ENCODE measurements around the gene TBKBP1.

Gene TBKBP1, protein sequence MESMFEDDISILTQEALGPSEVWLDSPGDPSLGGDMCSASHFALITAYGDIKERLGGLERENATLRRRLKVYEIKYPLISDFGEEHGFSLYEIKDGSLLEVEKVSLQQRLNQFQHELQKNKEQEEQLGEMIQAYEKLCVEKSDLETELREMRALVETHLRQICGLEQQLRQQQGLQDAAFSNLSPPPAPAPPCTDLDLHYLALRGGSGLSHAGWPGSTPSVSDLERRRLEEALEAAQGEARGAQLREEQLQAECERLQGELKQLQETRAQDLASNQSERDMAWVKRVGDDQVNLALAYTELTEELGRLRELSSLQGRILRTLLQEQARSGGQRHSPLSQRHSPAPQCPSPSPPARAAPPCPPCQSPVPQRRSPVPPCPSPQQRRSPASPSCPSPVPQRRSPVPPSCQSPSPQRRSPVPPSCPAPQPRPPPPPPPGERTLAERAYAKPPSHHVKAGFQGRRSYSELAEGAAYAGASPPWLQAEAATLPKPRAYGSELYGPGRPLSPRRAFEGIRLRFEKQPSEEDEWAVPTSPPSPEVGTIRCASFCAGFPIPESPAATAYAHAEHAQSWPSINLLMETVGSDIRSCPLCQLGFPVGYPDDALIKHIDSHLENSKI

DNA sequence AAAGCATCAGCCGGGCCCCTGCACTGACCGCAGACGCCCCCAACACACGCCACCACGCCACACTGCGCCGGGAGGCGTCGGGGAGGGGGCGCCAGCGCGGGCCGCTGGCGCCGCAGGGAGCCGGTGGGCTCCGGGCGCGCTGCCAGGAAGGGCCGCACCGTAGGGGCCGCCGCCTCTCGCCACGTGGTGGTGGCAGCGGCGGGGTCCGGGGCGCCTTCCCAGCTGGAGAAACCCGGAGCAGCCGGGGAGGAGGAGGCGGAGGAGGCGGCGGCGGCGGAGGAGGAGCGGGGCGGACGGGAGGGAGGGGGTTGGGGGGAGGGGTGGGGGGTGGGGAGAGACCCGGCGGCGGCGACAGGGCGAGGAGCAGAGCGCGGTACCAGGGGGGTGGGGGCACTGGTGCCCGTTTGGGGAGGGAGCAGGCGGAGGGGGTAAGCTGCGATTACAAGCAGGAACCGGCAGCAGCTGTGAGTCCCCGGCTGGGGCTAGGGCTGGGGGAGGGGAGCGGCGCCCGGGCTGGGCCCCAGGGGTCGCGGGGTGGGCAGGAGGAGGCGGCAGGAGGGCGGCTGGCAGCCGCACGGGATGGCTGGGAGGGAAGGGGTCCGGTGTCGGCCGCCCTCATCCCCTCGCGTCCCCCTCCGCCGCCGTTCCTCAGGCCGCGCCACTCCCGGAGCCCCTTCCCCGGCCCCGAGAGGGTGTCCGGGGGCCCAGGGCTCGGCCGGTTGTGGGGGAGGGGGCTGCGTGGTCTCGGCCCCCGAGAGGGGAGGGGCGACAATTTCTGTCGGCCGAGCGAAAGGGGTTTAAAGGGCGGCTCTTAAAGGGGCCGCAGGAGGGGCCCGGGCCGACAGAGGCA is at the start of gene TBKBP1:
Gene TBKBP1 (plus strand): TSS at position 431 of the 850 bp plus-strand sequence. CDS start 1,952 bp downstream, outside the sequence.
- peak; percentile 57 to 60 for DNase-seq

DNA sequence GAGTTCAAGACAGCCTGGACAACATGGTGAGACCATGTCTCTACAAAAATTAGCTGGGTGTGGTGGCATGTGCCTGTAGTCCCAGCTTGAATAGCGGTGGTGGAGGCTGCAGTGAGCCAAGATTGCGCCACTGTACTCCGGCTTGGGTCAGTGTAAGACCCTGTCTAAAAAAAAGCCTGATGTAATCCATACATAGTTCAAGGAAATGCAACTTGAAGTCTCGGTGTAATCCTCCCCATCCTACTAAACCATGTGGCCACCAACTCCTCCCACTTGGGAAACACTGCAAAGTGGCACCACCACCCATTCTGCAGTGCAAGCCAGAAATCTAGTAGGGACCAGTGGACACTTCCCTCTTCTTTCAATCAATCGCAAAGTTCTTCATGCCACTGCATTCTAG is 49.6 kb upstream of the TBKBP1 start:
- DNase-seq: no peak

DNA sequence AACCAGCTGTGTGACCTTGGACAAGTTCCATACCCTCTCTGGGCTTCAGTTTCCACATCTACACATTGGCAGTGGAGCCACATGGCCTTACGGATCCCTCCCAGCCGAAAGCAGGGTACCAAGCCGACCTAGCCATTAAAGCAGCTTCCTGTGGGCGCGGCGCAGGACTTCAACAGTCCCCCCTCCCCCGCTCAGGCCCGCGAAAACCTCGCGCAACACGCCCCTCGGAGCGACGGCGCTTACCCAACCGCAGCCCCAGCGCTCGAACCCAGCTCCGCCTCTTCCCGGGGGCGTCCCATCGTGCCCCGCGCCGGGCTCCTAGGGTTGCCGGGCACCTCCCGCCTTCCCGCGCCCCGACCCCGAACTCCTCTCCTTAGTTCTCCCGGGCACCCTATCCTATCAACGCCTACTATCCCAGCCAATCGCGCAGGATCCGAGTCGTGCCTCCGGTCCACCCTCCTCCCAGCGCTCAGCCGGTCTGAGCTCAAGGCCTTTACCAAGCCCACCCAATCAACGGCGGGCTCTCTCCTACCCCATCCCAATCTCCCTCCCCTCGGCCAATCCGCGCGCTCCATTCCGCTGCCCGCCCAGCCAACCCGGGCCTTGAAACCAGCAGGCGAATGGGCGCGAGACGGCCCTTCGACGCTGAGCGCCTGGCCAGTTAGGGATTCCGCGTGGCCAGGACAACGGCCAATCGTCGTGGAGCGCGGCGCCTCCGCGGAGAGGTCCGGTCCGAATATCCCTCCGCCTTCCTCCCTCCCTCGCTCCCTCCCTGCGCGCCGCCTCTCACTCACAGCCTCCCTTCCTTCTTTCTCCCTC is 44.6 kb upstream of the TBKBP1 start, which contains the start of gene KPNB1:
Gene KPNB1 (plus strand): TSS at position 767 of the 819 bp plus-strand sequence. CDS start 326 bp downstream, outside the sequence.
- DNase-seq: peak; percentile 99 to 100

DNA sequence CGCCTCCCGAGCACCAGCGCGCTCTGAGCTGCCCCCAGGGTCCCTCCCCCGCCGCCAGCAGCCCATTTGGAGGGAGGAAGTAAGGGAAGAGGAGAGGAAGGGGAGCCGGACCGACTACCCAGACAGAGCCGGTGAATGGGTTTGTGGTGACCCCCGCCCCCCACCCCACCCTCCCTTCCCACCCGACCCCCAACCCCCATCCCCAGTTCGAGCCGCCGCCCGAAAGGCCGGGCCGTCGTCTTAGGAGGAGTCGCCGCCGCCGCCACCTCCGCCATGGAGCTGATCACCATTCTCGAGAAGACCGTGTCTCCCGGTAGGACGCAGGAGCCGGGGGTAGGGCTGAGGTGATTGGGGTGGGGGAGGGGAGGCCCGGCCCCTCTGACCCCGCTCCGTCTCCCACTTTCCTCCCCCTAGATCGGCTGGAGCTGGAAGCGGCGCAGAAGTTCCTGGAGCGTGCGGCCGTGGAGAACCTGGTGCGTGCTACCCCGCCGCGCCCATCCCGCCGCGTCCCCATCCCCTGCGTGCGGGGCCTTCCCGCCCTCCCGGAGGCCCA is 43.9 kb upstream of the TBKBP1 start:
- DNase-seq: no peak

DNA sequence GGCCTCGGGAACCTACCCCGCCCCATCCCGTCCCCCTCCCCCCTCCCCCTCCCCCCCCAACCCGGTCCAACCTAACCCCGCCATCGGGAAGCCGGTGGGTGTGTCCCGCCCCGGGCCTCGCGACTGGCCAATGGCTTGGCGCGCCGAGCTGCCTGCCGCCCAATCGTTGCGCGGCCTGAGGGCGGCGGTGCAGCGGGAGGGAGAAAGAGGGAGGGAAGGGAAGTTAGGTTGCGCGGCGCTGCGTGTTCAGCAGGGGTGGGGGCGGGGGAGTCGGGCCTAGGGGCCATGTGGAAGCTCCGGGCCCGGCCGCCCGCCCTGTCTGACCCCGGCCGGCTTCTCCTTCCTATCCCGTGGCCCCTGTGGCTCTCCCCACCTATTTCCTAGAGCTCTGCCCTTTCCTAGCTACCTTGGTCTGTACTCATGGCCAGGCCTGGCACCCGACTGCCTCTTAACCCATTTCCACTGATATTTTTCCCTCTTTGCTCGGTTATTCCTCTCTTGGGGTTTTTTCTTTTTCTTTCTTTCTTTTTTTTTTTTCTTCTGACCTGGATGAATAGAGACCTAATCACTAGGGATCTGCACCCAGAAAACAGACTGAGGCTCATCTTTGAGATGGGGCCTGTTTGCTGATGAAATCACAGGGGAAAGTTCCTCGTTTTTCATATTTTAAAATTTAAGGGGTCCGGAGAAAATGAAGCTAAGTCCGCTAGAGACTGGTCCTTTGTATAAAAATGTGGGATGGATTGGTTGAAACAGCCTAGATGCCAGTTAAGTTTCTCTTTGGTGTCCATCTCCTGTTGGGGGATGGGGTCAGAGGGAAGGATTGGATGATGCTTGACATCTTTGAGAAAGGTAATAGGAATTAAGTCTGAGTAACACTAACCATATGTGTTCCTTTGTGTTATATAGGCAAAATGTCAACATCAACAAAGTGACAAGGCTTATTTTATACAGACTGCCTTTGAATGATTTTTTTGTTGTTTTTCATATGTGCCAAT is 43.1 kb upstream of the TBKBP1 start:
- DNase-seq: peak; percentile 98 to 99

DNA sequence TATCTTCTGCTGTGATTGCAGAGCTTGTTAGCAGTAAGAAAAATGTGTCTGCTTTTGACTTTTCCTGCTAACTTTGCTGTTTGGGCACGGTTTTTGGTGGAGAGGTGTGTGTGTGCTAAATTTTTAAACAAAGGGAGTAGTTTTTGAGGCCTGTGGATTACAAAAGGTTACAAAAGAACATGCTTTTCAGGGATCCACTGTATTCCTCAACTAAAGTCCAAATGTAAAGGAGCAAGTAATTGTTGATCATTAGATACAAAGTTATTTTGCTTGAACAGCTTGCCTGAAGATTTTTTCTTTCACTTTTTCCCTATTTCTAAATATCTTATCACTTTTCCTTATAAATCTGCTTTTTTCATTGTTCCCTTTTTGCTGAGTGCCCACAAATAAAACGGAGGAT is 42.3 kb upstream of the TBKBP1 start:
- DNase-seq: no peak

DNA sequence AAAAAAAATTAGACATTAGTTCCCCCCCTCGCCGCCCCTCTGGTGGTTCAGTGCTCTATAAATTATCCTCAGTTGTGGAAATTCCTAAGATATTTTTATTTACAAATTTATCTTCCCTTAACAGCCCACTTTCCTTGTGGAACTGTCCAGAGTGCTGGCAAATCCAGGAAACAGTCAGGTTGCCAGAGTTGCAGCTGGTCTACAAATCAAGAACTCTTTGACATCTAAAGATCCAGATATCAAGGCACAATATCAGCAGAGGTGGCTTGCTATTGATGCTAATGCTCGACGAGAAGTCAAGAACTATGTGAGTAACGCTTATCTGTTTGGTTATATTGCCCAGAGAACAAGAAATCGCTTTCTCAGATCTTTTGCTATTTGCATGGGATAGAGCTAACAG is 41.4 kb upstream of the TBKBP1 start:
- DNase-seq: no peak

DNA sequence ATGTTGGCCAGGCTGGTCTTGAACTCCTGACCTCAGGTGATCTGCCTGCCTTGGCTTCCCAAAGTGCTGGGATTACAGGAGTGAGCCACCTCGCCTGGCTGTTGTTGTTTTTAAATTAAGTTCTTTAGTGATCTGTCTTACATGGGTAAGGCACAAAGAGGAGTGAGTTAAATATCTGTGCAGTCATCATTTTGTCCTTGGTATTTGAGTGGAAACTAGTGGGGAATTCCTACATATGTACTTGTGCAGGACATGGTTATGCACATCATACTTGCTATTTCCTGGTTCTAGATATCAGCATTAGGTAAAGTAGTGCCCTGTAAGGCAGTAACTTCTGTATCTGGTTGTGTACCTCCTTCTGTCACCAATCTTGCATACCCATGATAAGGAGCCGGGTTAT is 40.5 kb upstream of the TBKBP1 start:
- no peak for DNase-seq

DNA sequence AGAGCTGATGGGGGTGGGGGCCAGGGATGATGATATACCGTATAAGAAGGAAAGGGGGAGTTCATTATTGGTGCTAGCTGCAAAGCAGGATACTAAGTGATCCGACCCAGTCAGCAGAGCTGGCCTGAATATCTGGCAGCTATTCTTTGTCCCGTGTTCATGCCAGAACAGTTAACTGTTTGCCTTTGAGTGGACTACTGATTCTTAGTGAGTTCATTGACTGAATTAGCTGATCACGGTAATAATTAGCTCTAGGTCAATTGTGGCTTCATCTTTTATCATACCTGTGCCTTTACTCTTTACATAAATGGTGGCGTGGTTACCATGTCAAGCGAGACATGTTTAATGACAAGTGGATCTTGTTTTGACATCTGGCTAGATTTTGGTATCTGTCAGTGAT is 39.0 kb upstream of the TBKBP1 start:
- no peak for DNase-seq

DNA sequence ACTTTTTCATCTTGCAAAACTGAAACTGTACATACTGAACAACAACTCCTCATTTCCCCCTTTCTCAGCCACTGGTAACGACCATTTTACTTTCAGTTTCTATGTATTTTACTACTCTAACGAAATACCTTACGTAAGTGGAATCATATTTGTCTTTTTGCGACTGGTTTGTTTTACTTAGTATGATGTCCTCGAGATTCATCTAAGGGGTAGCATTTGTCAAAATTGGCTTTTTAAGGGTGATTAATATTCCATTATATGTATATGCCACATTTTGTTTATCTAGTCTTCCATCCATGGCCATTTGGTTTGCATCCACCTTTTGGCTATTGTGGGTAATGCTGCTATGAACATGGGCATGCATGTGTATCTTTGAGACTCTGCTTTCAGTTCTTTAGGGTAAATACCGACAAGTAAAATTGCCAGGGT is 33.9 kb upstream of the TBKBP1 start:
- DNase-seq: no peak

DNA sequence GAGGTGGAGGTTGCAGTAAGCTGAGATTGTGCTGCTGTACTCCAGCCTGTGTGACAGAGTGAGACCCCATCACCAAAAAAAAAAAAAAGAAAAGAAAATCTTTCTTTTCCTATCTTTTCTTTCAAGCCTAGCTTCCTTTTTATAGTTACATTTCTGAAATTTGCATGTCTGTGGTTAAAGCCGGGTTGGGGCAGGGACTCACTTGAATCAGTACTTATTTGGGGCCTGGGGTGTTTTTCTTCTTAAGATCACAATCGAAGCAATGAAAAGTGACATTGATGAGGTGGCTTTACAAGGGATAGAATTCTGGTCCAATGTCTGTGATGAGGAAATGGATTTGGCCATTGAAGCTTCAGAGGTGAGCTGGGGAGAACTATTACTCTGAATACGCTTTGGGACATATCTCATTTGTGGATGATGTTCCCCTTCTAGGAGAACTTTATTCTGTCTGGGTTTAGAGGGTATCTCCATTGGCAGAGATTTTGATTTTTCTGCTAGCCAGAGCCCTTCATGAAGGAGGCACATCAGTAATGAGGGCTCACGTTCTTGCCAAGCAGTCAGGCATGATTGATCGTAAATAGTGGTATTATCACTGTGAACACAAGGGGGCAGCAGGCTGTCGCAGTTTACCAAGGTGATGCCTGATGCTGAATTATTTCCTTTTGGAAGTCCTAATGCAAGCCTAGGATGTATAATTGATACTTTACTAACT is 29.9 kb upstream of the TBKBP1 start:
- DNase-seq: peak; percentile 35 to 51

DNA sequence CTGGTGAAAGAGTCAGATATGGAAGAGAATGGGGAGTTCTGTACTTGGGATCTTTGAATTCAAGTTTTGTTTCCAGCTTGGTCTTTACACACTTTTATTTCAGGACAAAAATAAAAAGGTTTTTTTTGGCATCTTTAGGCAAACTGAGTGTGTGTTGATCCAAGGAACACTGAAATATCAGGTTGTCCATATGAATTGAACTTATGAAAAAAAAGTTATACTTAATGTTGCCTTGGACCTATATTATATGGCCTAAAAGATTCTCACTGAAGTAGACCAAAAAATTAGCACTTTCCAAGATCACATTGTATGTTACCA is 29.4 kb upstream of the TBKBP1 start:
- DNase-seq: no peak

DNA sequence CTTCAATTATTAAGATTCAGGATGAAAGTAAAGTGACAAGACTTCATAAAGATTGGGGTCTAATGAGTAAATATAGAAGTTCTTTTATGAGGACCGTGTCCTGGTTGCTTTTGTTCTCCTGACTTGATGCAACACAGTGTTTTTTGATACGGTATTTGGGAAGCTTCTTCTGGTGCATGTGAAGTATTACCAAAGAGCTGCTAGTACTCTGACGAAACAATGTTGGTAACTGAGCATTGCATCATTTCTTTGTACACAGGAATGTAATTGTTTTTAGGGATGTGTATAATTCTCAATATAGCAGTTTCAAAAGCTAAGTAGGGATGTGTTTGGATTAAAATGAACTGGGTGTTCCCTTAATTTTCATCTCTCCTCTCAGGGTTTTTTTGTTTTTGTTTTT is 28.3 kb upstream of the TBKBP1 start:
- no peak for DNase-seq

DNA sequence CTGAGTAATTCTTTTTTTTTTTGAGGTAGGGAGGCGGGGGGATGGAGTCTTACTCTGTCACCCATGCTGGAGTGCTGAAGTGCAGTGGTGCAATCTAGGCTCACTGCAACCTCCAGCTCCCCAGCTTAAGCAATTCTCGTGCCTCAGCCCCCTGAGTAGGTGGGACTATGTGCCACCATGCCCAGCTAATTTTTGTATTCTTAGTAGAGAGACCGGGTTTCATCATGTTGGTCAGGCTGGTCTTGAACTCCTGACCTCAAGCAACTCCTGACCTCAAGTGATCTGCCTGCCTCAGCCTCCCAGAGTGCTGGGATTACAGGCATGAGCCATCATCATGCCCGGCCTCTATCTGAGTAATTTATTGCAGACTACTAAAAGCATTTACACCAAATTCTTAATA is 24.9 kb upstream of the TBKBP1 start:
- DNase-seq: no peak

DNA sequence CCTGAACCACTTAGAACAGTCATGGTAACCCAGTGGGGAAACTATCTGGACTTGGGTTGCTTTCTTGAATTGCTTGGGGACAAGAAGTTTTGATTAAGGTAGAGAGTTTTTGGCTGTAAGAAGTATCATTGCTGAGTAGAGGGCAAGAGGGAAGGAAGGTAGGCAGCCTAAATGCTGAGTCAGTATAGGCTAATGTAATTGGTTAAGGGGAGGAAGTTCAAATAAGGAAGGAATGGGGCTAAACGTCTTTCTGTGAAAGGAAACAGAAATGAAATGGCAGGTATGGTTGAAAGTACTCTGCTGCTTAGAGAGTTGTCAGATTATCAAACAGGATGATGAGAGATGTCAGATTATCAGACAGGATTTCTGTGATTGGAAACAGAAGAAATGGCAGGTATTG is 23.9 kb upstream of the TBKBP1 start:
- no peak for DNase-seq

DNA sequence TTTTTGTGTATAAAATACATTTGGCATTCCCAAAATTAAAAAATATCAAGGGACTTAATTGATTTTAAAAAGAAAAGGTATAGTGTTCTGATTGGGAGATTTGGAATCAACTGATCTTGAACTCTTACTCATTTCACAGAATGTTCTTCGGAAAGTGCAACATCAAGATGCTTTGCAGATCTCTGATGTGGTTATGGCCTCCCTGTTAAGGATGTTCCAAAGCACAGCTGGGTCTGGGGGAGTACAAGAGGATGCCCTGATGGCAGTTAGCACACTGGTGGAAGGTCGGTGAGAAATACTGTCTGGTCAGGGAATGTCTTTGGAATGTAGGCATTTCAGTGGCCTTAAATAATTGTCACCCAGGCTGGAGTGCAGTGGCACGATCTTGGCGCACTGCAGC is 19.5 kb upstream of the TBKBP1 start:
- DNase-seq: no peak

DNA sequence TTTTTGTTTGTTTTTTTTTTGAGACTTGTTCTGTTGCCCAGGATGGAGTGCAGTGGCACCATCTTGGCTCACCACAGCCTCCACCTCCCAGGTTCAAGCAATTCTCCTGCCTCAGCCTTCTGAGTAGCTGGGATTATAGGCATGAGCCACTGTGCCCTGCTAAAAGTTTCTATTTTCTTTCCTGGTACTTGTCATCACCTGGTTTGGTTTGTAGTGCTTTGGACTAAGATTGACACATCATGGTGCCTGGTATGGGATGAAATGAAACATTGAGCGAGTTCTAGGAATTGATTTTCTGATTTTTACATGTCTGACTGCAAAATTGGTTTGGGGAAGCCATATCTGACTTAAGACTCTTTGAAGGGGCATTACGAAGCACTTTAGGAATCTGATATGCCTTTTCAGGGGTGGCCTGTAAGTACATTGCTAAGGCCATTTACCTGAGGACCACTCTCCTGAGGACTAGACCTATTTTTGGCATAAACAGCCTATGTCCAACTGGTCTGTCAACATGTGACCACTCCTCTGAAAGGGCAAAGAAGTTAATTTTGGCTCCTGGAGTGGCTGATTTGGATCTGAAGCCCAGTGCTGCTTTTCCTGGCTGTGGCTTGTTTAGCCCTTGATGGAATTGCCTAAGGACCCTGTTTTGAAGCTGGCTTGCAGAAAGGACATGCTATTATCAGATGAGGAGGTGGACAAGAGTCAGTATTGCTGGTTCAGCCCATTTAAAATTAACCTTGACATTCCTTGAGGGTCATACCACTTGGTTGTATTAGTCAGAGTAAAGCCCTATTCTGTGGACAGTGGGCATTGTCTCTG is 18.4 kb upstream of the TBKBP1 start:
- no peak for DNase-seq

DNA sequence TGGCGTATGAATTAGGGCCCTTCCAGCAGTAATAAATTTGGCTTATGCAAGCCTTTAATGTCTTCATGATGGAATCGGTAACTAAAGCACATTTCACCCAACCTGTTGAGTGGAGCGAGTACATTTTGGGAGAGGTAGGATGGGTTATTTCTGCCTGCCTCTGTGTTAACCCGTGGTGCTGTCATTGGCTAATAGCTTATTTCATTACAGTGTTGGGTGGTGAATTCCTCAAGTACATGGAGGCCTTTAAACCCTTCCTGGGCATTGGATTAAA is 17.8 kb upstream of the TBKBP1 start:
- no peak for DNase-seq

DNA sequence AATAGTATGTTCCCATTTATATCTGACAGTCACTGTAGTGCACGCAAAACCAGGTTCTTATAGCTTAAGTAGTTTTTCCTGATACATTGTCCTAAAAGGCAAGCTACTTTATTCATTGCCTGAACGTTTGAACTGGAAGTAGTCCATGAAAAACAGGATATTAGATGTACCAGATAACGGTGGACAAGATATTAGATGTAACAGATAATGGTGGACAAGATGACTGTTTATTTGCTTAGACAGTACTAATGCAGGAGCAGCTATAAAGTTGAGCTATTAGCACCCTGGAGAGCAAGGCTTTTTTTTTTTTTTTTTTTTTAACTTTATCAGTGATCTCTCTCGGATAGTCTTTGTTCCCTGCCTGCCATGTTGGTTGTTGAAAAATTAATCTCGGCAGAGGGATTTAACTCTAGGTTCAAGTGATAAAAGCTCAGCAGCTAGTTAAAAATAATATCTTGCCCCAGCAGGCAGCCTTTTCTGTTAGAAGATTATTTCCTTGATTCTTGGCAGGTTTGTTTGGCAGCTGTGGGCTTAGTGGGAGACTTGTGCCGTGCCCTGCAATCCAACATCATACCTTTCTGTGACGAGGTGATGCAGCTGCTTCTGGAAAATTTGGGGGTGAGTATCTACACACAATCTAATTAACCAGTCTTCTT is 17.3 kb upstream of the TBKBP1 start:
- DNase-seq: no peak
